RWPE2 (cell line): ENCODE data around the gene ZNF787.

Experiments
- ATAC-seq: fragments of 200-7000 bp; cut with Tn5 transposase; 3 replicates; pipeline ENCODE4 v1.9.1; 2021; ENCODE audit warnings: low read depth
- DNase-seq: peaks from one replicate; pipeline ENCODE4 v3.0.0-alpha.2; 2020; ENCODE audit warnings: low spot score
- H3K27ac ChIP-seq: fragments of 450-650 bp; 2 replicates; pipeline ENCODE4 v1.5.1; 2017; ENCODE audit warnings: mild to moderate bottlenecking; ENCODE audit not compliant: poor library complexity, severe bottlenecking
- H3K27me3 ChIP-seq: fragments of 250-450 bp; sonication (Bioruptor Pico); 2 replicates; pipeline ENCODE4 v1.5.1; 2021; ENCODE audit warnings: mild to moderate bottlenecking, moderate library complexity; ENCODE audit not compliant: insufficient read depth, poor library complexity, severe bottlenecking
- H3K36me3 ChIP-seq: fragments of 250-450 bp; sonication (Bioruptor Pico); 2 replicates; pipeline ENCODE4 v1.5.1; 2020; ENCODE audit warnings: low read depth, mild to moderate bottlenecking, moderate library complexity
- H3K4me1 ChIP-seq: fragments of 250-450 bp; sonication (Bioruptor Pico); 2 replicates; pipeline ENCODE4 v1.5.1; 2021; ENCODE audit warnings: mild to moderate bottlenecking, moderate library complexity; ENCODE audit not compliant: insufficient read depth, poor library complexity, severe bottlenecking
- H3K4me3 ChIP-seq: fragments of 250-450 bp; sonication (Bioruptor Pico); 2 replicates; pipeline ENCODE4 v1.5.1; 2021; ENCODE audit warnings: mild to moderate bottlenecking, moderate library complexity; ENCODE audit not compliant: severe bottlenecking
- H3K9me3 ChIP-seq: fragments of 250-450 bp; sonication (Bioruptor Pico); 2 replicates; pipeline ENCODE4 v1.5.1; 2021; ENCODE audit warnings: mild to moderate bottlenecking, moderate library complexity; ENCODE audit not compliant: severe bottlenecking
- CTCF ChIP-seq: fragments of 450-650 bp; IDR thresholded peaks from one replicate; pipeline ENCODE4 v1.5.1; 2017; ENCODE audit warnings: mild to moderate bottlenecking, moderate library complexity; ENCODE audit not compliant: poor library complexity, severe bottlenecking

ZNF787 gene

GRCh38 chr19:56121180-56122167 lies at the start of gene ZNF787:
Gene ZNF787 (minus strand): TSS chr19:56121295. CDS start chr19:56103217, 18,078 bp downstream.
- no peak for TF ChIP-seq CTCF
- H3K27me3 ChIP-seq, result no peaks in the 10 kb centered on the region
- H3K4me1 ChIP-seq, result peaks cover 5% of the 10 kb centered on the region
- DNase-seq, result peak; percentile 95
- ATAC-seq, result peak; percentile 89
- peaks cover 3% of the 10 kb centered on the region; the same call in 1 of the 2 replicates for H3K36me3 ChIP-seq
- H3K9me3 ChIP-seq, result no peaks in the 10 kb centered on the region
- H3K27ac ChIP-seq, result peak within 1 kb of the TSS; percentile 82
- peak within 1 kb of the TSS; percentile 67 for H3K4me3 ChIP-seq

GRCh38 chr19:56170261-56170660 lies 49.2 kb upstream of the ZNF787 start:
- H3K36me3 ChIP-seq, result no peaks in the 10 kb centered on the region
- H3K4me3 ChIP-seq, result no peak overlapping the region
- no peak overlapping the region for H3K27ac ChIP-seq
- H3K27me3 ChIP-seq, result no peaks in the 10 kb centered on the region
- peaks cover 5% of the 10 kb centered on the region for H3K4me1 ChIP-seq
- H3K9me3 ChIP-seq, result no peaks in the 10 kb centered on the region
- ATAC-seq (peak; percentile 97), DNase-seq (peak; percentile 86)
- TF ChIP-seq CTCF, result no peak

GRCh38 chr19:56167064-56167578 lies 46.0 kb upstream of the ZNF787 start:
- Histone ChIP-seq H3K9me3 (no peaks in the 10 kb centered on the region), H3K27ac (no peak overlapping the region), H3K4me3 (no peak overlapping the region), H3K27me3 (no peaks in the 10 kb centered on the region), H3K36me3 (no peaks in the 10 kb centered on the region), H3K4me1 (peaks cover 5% of the 10 kb centered on the region)
- ATAC-seq (no peak), DNase-seq (no peak)
- no peak for TF ChIP-seq CTCF

- Histone ChIP-seq H3K36me3 (no peaks in the 10 kb centered on the region), H3K4me3 (no peak overlapping the region), H3K9me3 (no peaks in the 10 kb centered on the region), H3K27me3 (no peaks in the 10 kb centered on the region), H3K4me1 (no peaks in the 10 kb centered on the region), H3K27ac (no peak overlapping the region)
- ATAC-seq (no peak), DNase-seq (no peak)
- no peak for TF ChIP-seq CTCF
Observed at GRCh38 chr19:56163097-56163496, 42.0 kb upstream of the ZNF787 start.
